Fibroblast of villous mesenchyme (primary cell): ENCODE data around the gene RHPN2. TPM values are rescaled to one million over a fixed set of nuclear protein-coding genes. Genes with fewer than 3 reads are reported as not detected.

Experiments
- DNase-seq: peaks from one replicate; pipeline ENCODE4 v3.0.0-alpha.2; 2010; ENCODE audit warnings: low read depth
- H3K4me3 ChIP-seq: 2 replicates; pipeline ENCODE4 v1.5.1; 2011; ENCODE audit warnings: low read depth, mild to moderate bottlenecking, low read length
- CTCF ChIP-seq: IDR thresholded peaks from 2 replicates; pipeline ENCODE4 v1.5.1; 2012; ENCODE audit warnings: low read depth, mild to moderate bottlenecking, low read length; ENCODE audit not compliant: insufficient read depth
- total RNA-seq: library from RNA; depleted of rRNA; stranded (reverse); fragments of >200 nt; gene quantifications from 2 replicates; pipeline ENCODE4 v1.2.3, GENCODE V29; 2012

RHPN2 gene
- total RNA-seq, 1 donor: 2.6 TPM

GRCh38 chr19:32977280-32977679 is 87.4 kb downstream of the RHPN2 start:
- no peak for TF ChIP-seq CTCF
- no peak for DNase-seq
- H3K4me3 ChIP-seq: no peak overlapping the region

- H3K4me3 ChIP-seq: no peak overlapping the region
- peak; percentile 75 for DNase-seq
- peak; percentile 86 for TF ChIP-seq CTCF
Observed at GRCh38 chr19:32976223-32976805, 88.4 kb downstream of the RHPN2 start.

GRCh38 chr19:32971715-32972540 is 92.8 kb downstream of the RHPN2 start, which contains the start of the genes CEP89 and FAAP24:
CEP89 (minus strand) TSS chr19:32971958; CDS start chr19:32971874, 84 bp downstream.
FAAP24 (plus strand) TSS chr19:32972242; CDS start chr19:32973197, 955 bp downstream.
- TF ChIP-seq CTCF: no peak
- H3K4me3 ChIP-seq: peak within 1 kb of the TSS; percentile 91
- peak; percentile 100 for DNase-seq

- peak overlapping the region; percentile 91 for H3K4me3 ChIP-seq
- TF ChIP-seq CTCF: no peak
- DNase-seq: no peak
Observed at GRCh38 chr19:32971012-32971595, 93.6 kb downstream of the RHPN2 start.

- no peak overlapping the region for H3K4me3 ChIP-seq
- no peak for DNase-seq
- no peak for TF ChIP-seq CTCF
Observed at GRCh38 chr19:32969549-32969948, 95.1 kb downstream of the RHPN2 start.

- DNase-seq: no peak
- no peak for TF ChIP-seq CTCF
- no peak overlapping the region for H3K4me3 ChIP-seq
Observed at GRCh38 chr19:32966750-32967149, 97.9 kb downstream of the RHPN2 start.
